GM19351 (cell line): Measurements from ENCODE around the gene ZBTB44.
"Not testable (repeated sequence)": the region's sequence is repeated elsewhere in the genome, so short reads cannot be mapped to it uniquely, and the experiment has no call there.

ENCODE experiments used
- ATAC-seq: cut with Tn5 transposase; IDR thresholded peaks from one replicate; pipeline ENCODE4 v1.9.1; 2021; ENCODE audit warnings: mild to moderate bottlenecking, moderate library complexity; ENCODE audit not compliant: unreplicated experiment

The ZBTB44 gene

GRCh38 chr11:130251763-130252162, 63.0 kb downstream of the ZBTB44 start:
- not testable (repeated sequence) for ATAC-seq

GRCh38 chr11:130249929-130250328, 64.8 kb downstream of the ZBTB44 start:
- ATAC-seq, result not testable (repeated sequence)

- ATAC-seq, result no peak
Observed at GRCh38 chr11:130249371-130249770, 65.3 kb downstream of the ZBTB44 start.

GRCh38 chr11:130247319-130247718, 67.4 kb downstream of the ZBTB44 start:
- no peak for ATAC-seq

- ATAC-seq, result no peak
Observed at GRCh38 chr11:130246738-130247137, 68.0 kb downstream of the ZBTB44 start.

GRCh38 chr11:130246270-130246669, 68.4 kb downstream of the ZBTB44 start:
- ATAC-seq, result no peak

- ATAC-seq, result not testable (repeated sequence)
Observed at GRCh38 chr11:130245375-130245774, 69.3 kb downstream of the ZBTB44 start.

- no peak for ATAC-seq
Observed at GRCh38 chr11:130244848-130245247, 69.9 kb downstream of the ZBTB44 start.

- peak; percentile 86 for ATAC-seq
Observed at GRCh38 chr11:130243816-130244215, 70.9 kb downstream of the ZBTB44 start.

GRCh38 chr11:130241713-130242112, 73.0 kb downstream of the ZBTB44 start:
- no peak for ATAC-seq

- peak; percentile 79 for ATAC-seq
Observed at GRCh38 chr11:130237282-130238006, 77.3 kb downstream of the ZBTB44 start.

GRCh38 chr11:130234315-130234714, 80.4 kb downstream of the ZBTB44 start:
- ATAC-seq, result no peak

GRCh38 chr11:130233888-130234287, 80.8 kb downstream of the ZBTB44 start:
- ATAC-seq, result not testable (repeated sequence)

- ATAC-seq, result not testable (repeated sequence)
Observed at GRCh38 chr11:130233486-130233885, 81.2 kb downstream of the ZBTB44 start.

GRCh38 chr11:130227373-130227772, 87.3 kb downstream of the ZBTB44 start:
- no peak for ATAC-seq

- no peak for ATAC-seq
Observed at GRCh38 chr11:130223291-130223971, 91.3 kb downstream of the ZBTB44 start.

- no peak for ATAC-seq
Observed at GRCh38 chr11:130220311-130221035, 94.2 kb downstream of the ZBTB44 start.

- ATAC-seq, result no peak
Observed at GRCh38 chr11:130219148-130219547, 95.6 kb downstream of the ZBTB44 start.

- no peak for ATAC-seq
Observed at GRCh38 chr11:130218501-130219070, 96.1 kb downstream of the ZBTB44 start.

GRCh38 chr11:130217133-130218031, 97.3 kb downstream of the ZBTB44 start:
- ATAC-seq, result no peak
